K562 (cell line): ENCODE data around the gene AVPI1. TPM values are rescaled to one million over a fixed set of nuclear protein-coding genes. Genes with fewer than 3 reads are reported as not detected.

Source experiments
- ATAC-seq: fragments of 200-7000 bp; cut with Tn5 transposase; 3 replicates; pipeline ENCODE4 v1.9.1; 2020; ENCODE audit warnings: moderate library complexity
- BruUV-seq: library from RNA; stranded (reverse); fragments of 400-500 nt; replicated peaks from 2 replicates; lab custom pipeline; 2021; lab: Mats Ljungman, UMichigan
- CTCF ChIA-PET: fragments of 300-600 bp; formaldehyde crosslinking; extraction: SDS; loops from one replicate; lab custom pipeline; 2021; ENCODE audit warnings: low intra/inter-chr PET ratio; lab: Yijun Ruan, JAX
- POLR2A ChIA-PET: fragments of 300-600, 350-650 bp; sonication (Branson Sonifier 250); formaldehyde crosslinking; extraction: SDS; loops from one replicate; lab custom pipeline; 2021; ENCODE audit warnings: antibody characterized with exemption, inconsistent platforms; lab: Yijun Ruan, JAX
- DNase-seq, 4 experiments: peaks; one replicate each; pipeline versions ENCODE4 v3.0.0 to v3.0.0-alpha.2; 2011 to 2018; ENCODE audit warnings: low spot score in 3 of 4, mixed read lengths in 3 of 4; ENCODE audit errors: extremely low read depth in 1 of 4
- FAIRE-seq: peaks from 2 replicates; lab custom pipeline; 2011; peaks lifted over from hg19 to GRCh38; lab: Jason Lieb, UNC
- H2AFZ ChIP-seq: 2 replicates; pipeline ENCODE4 v1.6.0; 2011; ENCODE audit warnings: low read depth, low read length, control low read depth, inconsistent platforms
- H3K27ac ChIP-seq: fragments of 200-600 bp; 3 replicates; pipeline ENCODE4 v1.8.0; 2011; ENCODE audit warnings: low read depth, mild to moderate bottlenecking, control low read depth, inconsistent platforms, low read length, moderate library complexity, mixed read lengths; ENCODE audit errors: extremely low read depth
- H3K27me3 ChIP-seq, 2 experiments: fragments of 300-600 bp in 1 of 2; 2 replicates in 1 of 2; 3 replicates in 1 of 2; pipeline versions ENCODE4 v1.6.0 to v1.8.0; 2011; ENCODE audit warnings: inconsistent platforms in 2 of 2, low read length in 2 of 2, mild to moderate bottlenecking in 1 of 2, mixed read lengths in 1 of 2, moderate library complexity in 1 of 2; ENCODE audit not compliant: control insufficient read depth in 2 of 2, insufficient read depth in 2 of 2
- H3K36me3 ChIP-seq: fragments of 300-600 bp; 3 replicates; pipeline ENCODE4 v1.8.0; 2011; ENCODE audit warnings: mild to moderate bottlenecking, low read length, inconsistent platforms; ENCODE audit not compliant: control insufficient read depth, insufficient read depth
- H3K4me1 ChIP-seq, 2 experiments: fragments of 200-600 bp in 1 of 2; replicated peaks in 1 of 2; 2 replicates in 1 of 2; 3 replicates in 1 of 2; pipeline versions ENCODE4 v1.5.1 to v1.8.0; 2011; ENCODE audit warnings: inconsistent platforms in 2 of 2, low read length in 2 of 2, mild to moderate bottlenecking in 1 of 2, mixed read lengths in 1 of 2, moderate library complexity in 1 of 2; ENCODE audit not compliant: control insufficient read depth in 2 of 2, insufficient read depth in 2 of 2
- H3K4me2 ChIP-seq: 2 replicates; pipeline ENCODE4 v1.6.1; 2011; ENCODE audit warnings: low read length, control low read depth, inconsistent platforms, mixed read lengths; ENCODE audit not compliant: insufficient read depth
- H3K4me3 ChIP-seq: fragments of 200-600 bp; sonication (generic), shearing (Covaris generic); 2 replicates; pipeline ENCODE4 v1.5.1; 2016; ENCODE audit warnings: control low read depth, inconsistent platforms
- H3K79me2 ChIP-seq: fragments of 200-600 bp; 3 replicates; pipeline ENCODE4 v1.8.0; 2011; ENCODE audit warnings: low read length, inconsistent platforms; ENCODE audit not compliant: control insufficient read depth, insufficient read depth
- H3K9ac ChIP-seq, 2 experiments: 2 replicates each; pipeline versions ENCODE4 v1.6.0 to v1.6.1; 2011; ENCODE audit warnings: low read depth in 2 of 2, low read length in 2 of 2, control low read depth in 1 of 2, inconsistent platforms in 1 of 2, mild to moderate bottlenecking in 1 of 2, mixed read lengths in 1 of 2; ENCODE audit not compliant: insufficient read depth in 1 of 2
- H3K9me1 ChIP-seq: one replicate; pipeline ENCODE4 v1.6.0; 2011; ENCODE audit warnings: inconsistent platforms, mild to moderate bottlenecking, low read length, moderate library complexity; ENCODE audit not compliant: control insufficient read depth, insufficient read depth
- H3K9me3 ChIP-seq: replicated peaks from 2 replicates; pipeline ENCODE4 v1.5.1; 2011; ENCODE audit warnings: low read depth, low read length, inconsistent platforms; ENCODE audit not compliant: control insufficient read depth, insufficient read depth
- H4K20me1 ChIP-seq: replicated peaks from 2 replicates; pipeline ENCODE4 v1.6.1; 2011; ENCODE audit warnings: low read length, inconsistent platforms, mixed read lengths; ENCODE audit not compliant: control insufficient read depth, insufficient read depth
- HNRNPL ChIP-seq: fragments of 200-400 bp; formaldehyde crosslinking; IDR thresholded peaks from 2 replicates; pipeline ENCODE4 v1.6.1; 2017; ENCODE audit warnings: low read depth, mild to moderate bottlenecking, low read length
- PML ChIP-seq: IDR thresholded peaks from 2 replicates; pipeline ENCODE4 v1.6.1; 2012; ENCODE audit warnings: low read length, inconsistent platforms
- POLR3G ChIP-seq: IDR thresholded peaks from 2 replicates; pipeline ENCODE4 v1.6.1; 2011; ENCODE audit not compliant: insufficient read length, insufficient replicate concordance; ENCODE audit errors: extremely low read depth
- RBM22 ChIP-seq: fragments of 200-400 bp; formaldehyde crosslinking; IDR thresholded peaks from 2 replicates; pipeline ENCODE4 v1.6.1; 2018; ENCODE audit warnings: low read length, low read depth; ENCODE audit not compliant: poor library complexity, severe bottlenecking
- SMARCE1 ChIP-seq: fragments of 450-650 bp; IDR thresholded peaks from 2 replicates; pipeline ENCODE4 v1.7.1; 2016; ENCODE audit warnings: mild to moderate bottlenecking
- ZBTB7A ChIP-seq: IDR thresholded peaks from 2 replicates; pipeline ENCODE4 v1.6.1; 2011; ENCODE audit warnings: low read depth, mild to moderate bottlenecking, low read length, moderate library complexity, borderline replicate concordance; ENCODE audit not compliant: control insufficient read depth
- ZBTB8A ChIP-seq: fragments of 450-650 bp; IDR thresholded peaks from 2 replicates; pipeline ENCODE4 v1.6.1; 2018; ENCODE audit warnings: mild to moderate bottlenecking, moderate library complexity; ENCODE audit not compliant: partially characterized antibody
- ZNF444 ChIP-seq: fragments of 250-450 bp; sonication (Bioruptor Pico); IDR thresholded peaks from 2 replicates; pipeline ENCODE4 v1.4.0; 2020; ENCODE audit warnings: mild to moderate bottlenecking, moderate library complexity
- WGBS: fragments of 100-300 bp; shearing (Covaris generic); methylation state at CpG from one replicate; pipeline ENCODE4 v1.1.6; 2016; ENCODE audit warnings: low coverage, mixed read lengths; ENCODE audit not compliant: insufficient coverage; ENCODE audit errors: missing lambda C conversion rate; 5-methylcytosine and 5-hydroxymethylcytosine counted together
- in situ Hi-C: fragments of 300-500 bp; cut with MboI; formaldehyde crosslinking; loops from 4 replicates; pipeline ENCODE4 v1.15.0; 2018; ENCODE audit warnings: inconsistent platforms, mixed read lengths
- intact Hi-C: fragments of 100-400 bp; cut with micrococcal nuclease; formaldehyde crosslinking; loops from 2 replicates; pipeline ENCODE4 v1.14.2; 2022
- polyA plus RNA-seq, 8 experiments: library from polyadenylated mRNA; depleted of rRNA in 4 of 8; stranded (reverse) in 5 of 8; unstranded in 3 of 8; fragments of >200 nt; fragmentation: Nextera tagmentation in 2 of 8; fragmentation: Illumina TruSeq in 1 of 8; extraction: Ambion mirVana in 2 of 8; extraction: Trizol in 1 of 8; gene quantifications; 2 replicates each; pipeline versions ENCODE4 v1.2.1 to v1.2.3, GENCODE V29; 2011 to 2014; ENCODE audit warnings: inconsistent platforms in 1 of 8, missing spikeins in 1 of 8
- total RNA-seq, 7 experiments: library from RNA; depleted of rRNA in 6 of 7; stranded (reverse); fragments of >200 nt in 6 of 7; fragmentation: Illumina TruSeq in 2 of 7; extraction: Trizol in 2 of 7; gene quantifications; 2 replicates each; pipeline versions ENCODE4 v1.2.1 to v1.2.3, GENCODE V29; 2011 to 2021; ENCODE audit warnings: low replicate concordance in 1 of 7
- TF ChIP-seq, protein P1 (sequence below): fragments of 450-650 bp; IDR thresholded peaks from 2 replicates; pipeline ENCODE4 v1.6.1; 2017; ENCODE audit warnings: mild to moderate bottlenecking, moderate library complexity
- TF ChIP-seq, protein P2 (sequence below): sonication (generic); formaldehyde crosslinking; IDR thresholded peaks from 2 replicates; pipeline ENCODE4 v1.8.0; 2022; ENCODE audit warnings: mild to moderate bottlenecking, missing genetic modification reagents

Gene AVPI1
- total and polyA plus RNA-seq, 9 of the 15 experiments (the other 6 are each of a cell fraction or from before 2014, with no cell fraction given), result 0.90 to 10.4 (median 7.4) TPM

DNA sequence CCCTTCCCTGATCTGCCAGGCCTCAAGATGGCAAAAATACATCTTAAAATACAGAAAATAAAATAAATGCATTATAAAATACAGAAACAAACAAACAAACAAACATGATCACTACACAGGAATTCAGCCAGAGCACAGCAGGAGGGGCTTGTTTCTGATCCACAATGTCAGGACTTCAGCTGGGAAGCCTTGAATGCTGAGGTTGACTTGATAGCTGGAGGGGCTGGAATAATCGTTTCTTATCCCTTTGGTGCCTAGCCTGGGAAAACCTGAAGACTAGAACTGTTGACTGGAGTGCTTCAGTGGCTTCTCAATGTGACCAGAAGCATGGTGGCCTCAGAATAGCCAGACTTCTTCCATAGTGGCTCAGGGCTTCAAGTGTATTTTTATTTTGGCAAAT is 17.3 kb upstream of the AVPI1 start:
- H3K9me1 ChIP-seq, result no peaks in the 10 kb centered on the region
- H3K27ac ChIP-seq, result no peak overlapping the region
- POLR2A ChIA-PET, result interaction anchor here (0.7 to 1.4 kb wide), 3 partner anchors 11 to 1781 kb away, joined by 3 read pairs; partner anchors contain the start of gene AVPI1
- CTCF ChIA-PET, result no interaction called here
- no TSS peak for BruUV-seq
- WGBS, result 33% methylated on average over 1 of the region's 1 CpG
- no peaks in the 10 kb centered on the region; the same call in 1 of the 2 replicates for H4K20me1 ChIP-seq
- no peaks in the 10 kb centered on the region for H3K79me2 ChIP-seq
- no peak for TF ChIP-seq ZBTB8A
- no peak for TF ChIP-seq ZNF444
- no peak for TF ChIP-seq SMARCE1
- TF ChIP-seq RBM22, result no peak
- no peak for TF ChIP-seq POLR3G
- TF ChIP-seq ZBTB7A, result no peak
- no peak for TF ChIP-seq HNRNPL
- TF ChIP-seq, protein P1, sequence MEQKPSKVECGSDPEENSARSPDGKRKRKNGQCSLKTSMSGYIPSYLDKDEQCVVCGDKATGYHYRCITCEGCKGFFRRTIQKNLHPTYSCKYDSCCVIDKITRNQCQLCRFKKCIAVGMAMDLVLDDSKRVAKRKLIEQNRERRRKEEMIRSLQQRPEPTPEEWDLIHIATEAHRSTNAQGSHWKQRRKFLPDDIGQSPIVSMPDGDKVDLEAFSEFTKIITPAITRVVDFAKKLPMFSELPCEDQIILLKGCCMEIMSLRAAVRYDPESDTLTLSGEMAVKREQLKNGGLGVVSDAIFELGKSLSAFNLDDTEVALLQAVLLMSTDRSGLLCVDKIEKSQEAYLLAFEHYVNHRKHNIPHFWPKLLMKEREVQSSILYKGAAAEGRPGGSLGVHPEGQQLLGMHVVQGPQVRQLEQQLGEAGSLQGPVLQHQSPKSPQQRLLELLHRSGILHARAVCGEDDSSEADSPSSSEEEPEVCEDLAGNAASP, result no peak
- no peak for TF ChIP-seq PML
- TF ChIP-seq, protein P2, sequence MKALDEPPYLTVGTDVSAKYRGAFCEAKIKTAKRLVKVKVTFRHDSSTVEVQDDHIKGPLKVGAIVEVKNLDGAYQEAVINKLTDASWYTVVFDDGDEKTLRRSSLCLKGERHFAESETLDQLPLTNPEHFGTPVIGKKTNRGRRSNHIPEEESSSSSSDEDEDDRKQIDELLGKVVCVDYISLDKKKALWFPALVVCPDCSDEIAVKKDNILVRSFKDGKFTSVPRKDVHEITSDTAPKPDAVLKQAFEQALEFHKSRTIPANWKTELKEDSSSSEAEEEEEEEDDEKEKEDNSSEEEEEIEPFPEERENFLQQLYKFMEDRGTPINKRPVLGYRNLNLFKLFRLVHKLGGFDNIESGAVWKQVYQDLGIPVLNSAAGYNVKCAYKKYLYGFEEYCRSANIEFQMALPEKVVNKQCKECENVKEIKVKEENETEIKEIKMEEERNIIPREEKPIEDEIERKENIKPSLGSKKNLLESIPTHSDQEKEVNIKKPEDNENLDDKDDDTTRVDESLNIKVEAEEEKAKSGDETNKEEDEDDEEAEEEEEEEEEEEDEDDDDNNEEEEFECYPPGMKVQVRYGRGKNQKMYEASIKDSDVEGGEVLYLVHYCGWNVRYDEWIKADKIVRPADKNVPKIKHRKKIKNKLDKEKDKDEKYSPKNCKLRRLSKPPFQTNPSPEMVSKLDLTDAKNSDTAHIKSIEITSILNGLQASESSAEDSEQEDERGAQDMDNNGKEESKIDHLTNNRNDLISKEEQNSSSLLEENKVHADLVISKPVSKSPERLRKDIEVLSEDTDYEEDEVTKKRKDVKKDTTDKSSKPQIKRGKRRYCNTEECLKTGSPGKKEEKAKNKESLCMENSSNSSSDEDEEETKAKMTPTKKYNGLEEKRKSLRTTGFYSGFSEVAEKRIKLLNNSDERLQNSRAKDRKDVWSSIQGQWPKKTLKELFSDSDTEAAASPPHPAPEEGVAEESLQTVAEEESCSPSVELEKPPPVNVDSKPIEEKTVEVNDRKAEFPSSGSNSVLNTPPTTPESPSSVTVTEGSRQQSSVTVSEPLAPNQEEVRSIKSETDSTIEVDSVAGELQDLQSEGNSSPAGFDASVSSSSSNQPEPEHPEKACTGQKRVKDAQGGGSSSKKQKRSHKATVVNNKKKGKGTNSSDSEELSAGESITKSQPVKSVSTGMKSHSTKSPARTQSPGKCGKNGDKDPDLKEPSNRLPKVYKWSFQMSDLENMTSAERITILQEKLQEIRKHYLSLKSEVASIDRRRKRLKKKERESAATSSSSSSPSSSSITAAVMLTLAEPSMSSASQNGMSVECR (CRISPR knock-in tag), result no peak
- in situ Hi-C loops (no loop called here), intact Hi-C loops (no loop called here)
- DNase-seq (no peak), ATAC-seq (no peak), FAIRE-seq (no peak)
- H3K9me3 ChIP-seq, result no peaks in the 10 kb centered on the region
- H2AFZ ChIP-seq, result no peak overlapping the region
- H3K9ac ChIP-seq, result no peak overlapping the region
- no peak overlapping the region for H3K4me3 ChIP-seq
- no peak overlapping the region for H3K4me2 ChIP-seq
- H3K27me3 ChIP-seq, result no peaks in the 10 kb centered on the region
- H3K4me1 ChIP-seq, result peaks cover 0 to 3% of the 10 kb centered on the region in 2 experiments; a peak in 4 of 5 replicates
- no peaks in the 10 kb centered on the region for H3K36me3 ChIP-seq
